Endothelial cell of umbilical vein (primary cell): ENCODE data around the gene CMSS1. TPM values are rescaled to one million over a fixed set of nuclear protein-coding genes. Genes with fewer than 3 reads are reported as not detected.

Experiments used
- BruUV-seq: library from RNA; stranded (reverse); fragments of 400-500 nt; replicated peaks from 2 replicates; lab custom pipeline; 2021; lab: Mats Ljungman, UMichigan
- CTCF ChIA-PET: fragments of 300-600, 350-600 bp; sonication (Branson Sonifier 250); formaldehyde crosslinking; loops from one replicate; lab custom pipeline; 2021; ENCODE audit warnings: antibody characterized with exemption, inconsistent platforms; lab: Charles Lee
- POLR2A ChIA-PET: fragments of 300-600, 350-600 bp; sonication (Branson Sonifier 250); formaldehyde crosslinking; loops from one replicate; lab custom pipeline; 2021; ENCODE audit warnings: antibody characterized with exemption, inconsistent platforms; lab: Charles Lee
- DNase-seq: peaks from one replicate; pipeline ENCODE4 v3.0.0-alpha.2; 2011; ENCODE audit warnings: low read depth, low spot score
- FAIRE-seq: peaks from 2 replicates; lab custom pipeline; 2011; peaks lifted over from hg19 to GRCh38; lab: Jason Lieb, UNC
- H2AFZ ChIP-seq: 2 replicates; pipeline ENCODE4 v1.6.0; 2012; ENCODE audit warnings: low read depth, low read length, control low read depth, inconsistent platforms
- H3K27ac ChIP-seq: 2 replicates; pipeline ENCODE4 v1.5.1; 2011; ENCODE audit warnings: low read depth, mild to moderate bottlenecking, control low read depth, low read length, moderate library complexity; ENCODE audit not compliant: insufficient read depth
- H3K27me3 ChIP-seq, 2 experiments: 2 replicates each; pipeline versions ENCODE4 v1.6.0 to v1.6.1; 2011; ENCODE audit warnings: low read length in 2 of 2, mixed read lengths in 1 of 2; ENCODE audit not compliant: control insufficient read depth in 2 of 2, insufficient read depth in 2 of 2
- H3K36me3 ChIP-seq, 2 experiments: 2 replicates in 1 of 2; 3 replicates in 1 of 2; pipeline ENCODE4 v1.5.1; 2011; ENCODE audit warnings: low read length in 2 of 2, mild to moderate bottlenecking in 1 of 2, moderate library complexity in 1 of 2; ENCODE audit not compliant: control insufficient read depth in 2 of 2, insufficient read depth in 2 of 2; ENCODE audit errors: extremely low read depth in 1 of 2
- H3K4me1 ChIP-seq: 3 replicates; pipeline ENCODE4 v1.5.1; 2011; ENCODE audit warnings: mild to moderate bottlenecking, low read length; ENCODE audit not compliant: control insufficient read depth, insufficient read depth; ENCODE audit errors: extremely low read depth
- H3K4me2 ChIP-seq: 2 replicates; pipeline ENCODE4 v1.6.1; 2011; ENCODE audit warnings: low read length, control low read depth, mixed read lengths; ENCODE audit not compliant: insufficient read depth
- H3K4me3 ChIP-seq, 3 experiments: fragments of 200-600 bp in 1 of 3; sonication (generic), shearing (Covaris generic) in 1 of 3; replicated peaks in 1 of 3; 2 replicates each; pipeline ENCODE4 v1.5.1; 2011 to 2016; ENCODE audit warnings: control low read depth in 3 of 3, low read length in 3 of 3, mild to moderate bottlenecking in 2 of 3, inconsistent platforms in 1 of 3, low read depth in 1 of 3, moderate library complexity in 1 of 3; ENCODE audit not compliant: insufficient read depth in 1 of 3
- H3K79me2 ChIP-seq: 2 replicates; pipeline ENCODE4 v1.6.0; 2012; ENCODE audit warnings: low read length, inconsistent platforms; ENCODE audit not compliant: control insufficient read depth, insufficient read depth
- H3K9ac ChIP-seq: replicated peaks from 2 replicates; pipeline ENCODE3; 2011; ENCODE audit warnings: low read length, control low read depth; ENCODE audit not compliant: insufficient read depth; ENCODE audit errors: extremely low read depth
- H3K9me1 ChIP-seq: replicated peaks from 3 replicates; pipeline ENCODE4 v1.6.0; 2011; ENCODE audit warnings: mild to moderate bottlenecking, low read length; ENCODE audit not compliant: control insufficient read depth, insufficient read depth; ENCODE audit errors: extremely low read depth
- H3K9me3 ChIP-seq: replicated peaks from 2 replicates; pipeline ENCODE4 v1.5.1; 2012; ENCODE audit warnings: low read length, inconsistent platforms; ENCODE audit not compliant: control insufficient read depth, insufficient read depth
- H4K20me1 ChIP-seq: replicated peaks from 2 replicates; pipeline ENCODE3; 2011; ENCODE audit warnings: mild to moderate bottlenecking, low read length; ENCODE audit not compliant: control insufficient read depth, insufficient read depth; ENCODE audit errors: extremely low read depth
- FOS ChIP-seq: IDR thresholded peaks from 2 replicates; pipeline ENCODE4 v1.6.1; 2011; ENCODE audit warnings: mild to moderate bottlenecking, low read length, moderate library complexity, borderline replicate concordance; ENCODE audit not compliant: insufficient read depth
- GATA2 ChIP-seq: IDR thresholded peaks from 2 replicates; pipeline ENCODE4 v1.7.0; 2011; ENCODE audit warnings: low read depth, mild to moderate bottlenecking, moderate library complexity, mixed read lengths, low read length; ENCODE audit not compliant: insufficient read length, insufficient read depth
- JUN ChIP-seq: IDR thresholded peaks from 2 replicates; pipeline ENCODE4 v1.6.1; 2011; ENCODE audit warnings: borderline replicate concordance, low read depth; ENCODE audit not compliant: insufficient read length, insufficient read depth
- MYC ChIP-seq: IDR thresholded peaks from one replicate; pipeline ENCODE4 v1.6.1; 2011; ENCODE audit warnings: mild to moderate bottlenecking, low read depth, low read length
- POLR2A ChIP-seq: IDR thresholded peaks from 2 replicates; pipeline ENCODE4 v1.6.1; 2012; ENCODE audit warnings: low read depth, mild to moderate bottlenecking, control low read depth, low read length
- dilution Hi-C: fragments of 300-500 bp; cut with MboI; formaldehyde crosslinking; loops from one replicate; pipeline ENCODE4 v1.15.0; 2019; ENCODE audit warnings: low sequenced_read_pairs; ENCODE audit not compliant: extremely low pct_ligation_motif_present
- intact Hi-C: fragments of 100-400 bp; cut with micrococcal nuclease; formaldehyde crosslinking; loops from one replicate; pipeline ENCODE4 v1.10.0; 2022
- polyA plus RNA-seq, 4 experiments: library from polyadenylated mRNA; depleted of rRNA in 3 of 4; stranded (reverse) in 3 of 4; unstranded in 1 of 4; fragments of >200 nt; gene quantifications; 2 replicates each; pipeline versions ENCODE4 v1.2.1 to v1.2.3, GENCODE V29; 2011 to 2012; ENCODE audit warnings: missing spikeins in 1 of 4
- total RNA-seq: library from RNA; stranded (reverse); gene quantifications from 2 replicates; pipeline ENCODE4 v1.2.3, GENCODE V29; 2021
- TF ChIP-seq, protein P1 (sequence below): IDR thresholded peaks from 2 replicates; pipeline ENCODE4 v1.6.1; 2011; ENCODE audit not compliant: insufficient read depth, insufficient read length
- TF ChIP-seq, protein P2 (sequence below), 2 donors: IDR thresholded peaks; 1 replicate in 1 of 2; 2 replicates in 1 of 2; pipeline ENCODE4 v1.5.1; 2011; ENCODE audit warnings: low read length in 2 of 2, mild to moderate bottlenecking in 2 of 2, moderate library complexity in 2 of 2, control low read depth in 1 of 2, inconsistent platforms in 1 of 2, low read depth in 1 of 2; ENCODE audit not compliant: insufficient read depth in 1 of 2; ENCODE audit errors: extremely low read depth in 1 of 2

CMSS1 gene
- total and polyA plus RNA-seq, 2 donors (not counting 3 experiments of a cell fraction or from before 2014, with no cell fraction given) = 9.7 to 60.6 TPM

DNA sequence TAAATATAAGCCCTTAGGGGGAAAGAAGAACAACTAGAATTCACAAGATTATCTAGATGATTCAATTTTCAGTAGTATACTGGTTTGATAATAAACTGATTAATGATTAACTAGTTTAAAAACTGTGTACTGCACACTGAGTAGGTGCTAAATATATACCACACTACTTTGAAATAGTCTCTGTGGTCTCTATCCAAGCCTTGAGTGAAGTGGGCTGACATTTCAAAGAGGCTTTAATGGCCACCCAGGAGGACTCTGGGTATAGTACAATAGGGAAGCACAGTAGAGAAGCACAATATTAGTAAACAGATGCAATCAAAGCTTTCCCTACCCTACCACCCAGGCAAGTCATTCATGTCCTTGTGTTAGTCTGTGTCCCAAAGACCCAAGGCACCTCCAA, 249.9 kb downstream of the CMSS1 start:
- Histone ChIP-seq H3K9ac (no peak overlapping the region), H3K27ac (no peak overlapping the region), H2AFZ (no peak overlapping the region), H3K36me3 (no peaks in the 10 kb centered on the region), H3K27me3 (no peaks in the 10 kb centered on the region), H4K20me1 (no peaks in the 10 kb centered on the region), H3K79me2 (no peaks in the 10 kb centered on the region), H3K4me2 (no peak overlapping the region), H3K4me3 (no peak overlapping the region), H3K9me3 (no peaks in the 10 kb centered on the region), H3K4me1 (peaks cover 12% of the 10 kb centered on the region), H3K9me1 (no peaks in the 10 kb centered on the region)
- POLR2A ChIA-PET = no interaction called here
- CTCF ChIA-PET = interaction anchor here (1.5 to 8.9 kb wide), 5 partner anchors 13 to 224 kb away, joined by 4 to 197 read pairs (median 14); no protein-coding TSS in a partner anchor
- dilution Hi-C loops (no loop called here), intact Hi-C loops (loop anchor here (5.0 to 10.0 kb wide), 2 partner anchors 195 to 527 kb away; no protein-coding TSS in a partner anchor)
- DNase-seq (no peak), FAIRE-seq (no peak)
- TF ChIP-seq FOS (no peak), JUN (no peak), GATA2 (no peak), MYC (no peak), POLR2A (no peak)
- TF ChIP-seq, protein P1, sequence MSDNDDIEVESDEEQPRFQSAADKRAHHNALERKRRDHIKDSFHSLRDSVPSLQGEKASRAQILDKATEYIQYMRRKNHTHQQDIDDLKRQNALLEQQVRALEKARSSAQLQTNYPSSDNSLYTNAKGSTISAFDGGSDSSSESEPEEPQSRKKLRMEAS = no peak
- TF ChIP-seq, protein P2, sequence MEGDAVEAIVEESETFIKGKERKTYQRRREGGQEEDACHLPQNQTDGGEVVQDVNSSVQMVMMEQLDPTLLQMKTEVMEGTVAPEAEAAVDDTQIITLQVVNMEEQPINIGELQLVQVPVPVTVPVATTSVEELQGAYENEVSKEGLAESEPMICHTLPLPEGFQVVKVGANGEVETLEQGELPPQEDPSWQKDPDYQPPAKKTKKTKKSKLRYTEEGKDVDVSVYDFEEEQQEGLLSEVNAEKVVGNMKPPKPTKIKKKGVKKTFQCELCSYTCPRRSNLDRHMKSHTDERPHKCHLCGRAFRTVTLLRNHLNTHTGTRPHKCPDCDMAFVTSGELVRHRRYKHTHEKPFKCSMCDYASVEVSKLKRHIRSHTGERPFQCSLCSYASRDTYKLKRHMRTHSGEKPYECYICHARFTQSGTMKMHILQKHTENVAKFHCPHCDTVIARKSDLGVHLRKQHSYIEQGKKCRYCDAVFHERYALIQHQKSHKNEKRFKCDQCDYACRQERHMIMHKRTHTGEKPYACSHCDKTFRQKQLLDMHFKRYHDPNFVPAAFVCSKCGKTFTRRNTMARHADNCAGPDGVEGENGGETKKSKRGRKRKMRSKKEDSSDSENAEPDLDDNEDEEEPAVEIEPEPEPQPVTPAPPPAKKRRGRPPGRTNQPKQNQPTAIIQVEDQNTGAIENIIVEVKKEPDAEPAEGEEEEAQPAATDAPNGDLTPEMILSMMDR (IDR thresholded peaks at IDR 0.05; ENCODE audit: extremely low read depth in 1 of 2, insufficient read depth in 1 of 2, low read depth in 1 of 2, low read length in 2 of 2) = no peak
- BruUV-seq = no TSS peak
